GM19240 (cell line): ENCODE data around the gene SLC4A7.

Experiments used
- DNase-seq: peaks from one replicate; pipeline ENCODE4 v3.0.0; 2011; ENCODE audit warnings: low spot score; ENCODE audit not compliant: insufficient read length

SLC4A7 gene

GRCh38 chr3:27325419-27325818 lies 158.8 kb downstream of the SLC4A7 start:
- DNase-seq: no peak

DNA sequence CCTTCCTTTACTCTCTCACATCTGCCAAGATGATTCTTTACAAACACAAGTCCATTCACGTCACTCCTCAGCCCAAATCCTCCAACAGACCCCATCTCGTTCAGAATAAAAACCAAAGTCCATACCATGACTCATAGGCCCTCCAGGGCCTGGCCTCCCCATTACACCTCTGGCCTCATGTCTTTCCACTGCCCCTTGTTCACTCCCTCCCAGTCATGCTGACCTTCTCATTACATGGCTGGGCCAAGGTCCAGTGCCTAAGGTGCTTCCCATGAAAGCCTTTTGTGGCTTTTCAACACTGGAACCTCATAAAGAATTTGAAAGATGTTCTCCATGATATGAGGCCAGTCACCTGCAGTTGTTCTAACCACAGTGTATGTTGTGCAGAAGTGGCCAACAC lies 159.5 kb downstream of the SLC4A7 start:
- no peak for DNase-seq

- DNase-seq: no peak
Observed at GRCh38 chr3:27323087-27323570, 161.1 kb downstream of the SLC4A7 start.
